Stimulated activated CD4-positive, alpha-beta T cell treated with anti-CD3 and anti-CD28 coated beads, Interleukin-4, amount 100 ng/mL, for 48 hours (primary cell): ENCODE results near the gene JMJD8.

Experiments
- DNase-seq, 2 donors: peaks; one replicate each; pipeline ENCODE4 v3.0.0-alpha.2; 2020; ENCODE audit warnings: low read depth in 2 of 2

JMJD8 gene

DNA sequence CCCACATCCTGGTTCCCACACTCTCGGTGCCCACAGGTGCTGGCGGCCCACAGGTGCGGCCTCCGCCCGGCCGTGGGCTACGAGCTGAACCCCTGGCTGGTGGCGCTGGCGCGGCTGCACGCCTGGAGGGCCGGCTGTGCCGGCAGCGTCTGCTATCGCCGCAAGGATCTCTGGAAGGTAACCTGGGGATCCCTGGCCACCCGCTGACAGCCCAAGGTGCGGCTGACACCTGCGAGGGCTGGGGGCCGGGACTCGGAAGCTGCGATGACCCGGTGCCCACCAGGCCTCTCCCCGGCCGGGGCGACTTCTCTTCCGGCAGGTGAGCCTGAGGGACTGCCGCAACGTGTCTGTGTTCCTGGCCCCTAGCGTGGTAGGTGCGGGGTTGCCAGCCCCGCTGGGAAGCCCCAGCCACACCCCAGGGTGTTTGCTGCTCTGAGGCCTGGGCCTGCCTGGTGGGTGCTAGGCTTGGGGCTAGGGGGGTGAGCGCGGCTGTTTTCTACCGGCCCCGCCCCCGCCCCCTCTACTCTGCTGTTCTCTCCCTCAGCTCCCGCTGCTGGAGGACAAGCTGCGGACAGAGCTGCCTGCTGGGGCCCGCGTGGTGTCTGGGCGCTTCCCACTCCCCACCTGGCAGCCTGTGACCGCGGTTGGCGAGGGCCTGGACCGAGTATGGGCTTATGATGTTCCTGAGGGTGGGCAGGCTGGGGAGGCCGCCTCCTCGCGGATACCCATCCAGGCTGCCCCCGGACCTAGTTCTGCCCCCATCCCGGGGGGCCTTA, 37.8 kb upstream of the JMJD8 start:
- DNase-seq = no peak

DNA sequence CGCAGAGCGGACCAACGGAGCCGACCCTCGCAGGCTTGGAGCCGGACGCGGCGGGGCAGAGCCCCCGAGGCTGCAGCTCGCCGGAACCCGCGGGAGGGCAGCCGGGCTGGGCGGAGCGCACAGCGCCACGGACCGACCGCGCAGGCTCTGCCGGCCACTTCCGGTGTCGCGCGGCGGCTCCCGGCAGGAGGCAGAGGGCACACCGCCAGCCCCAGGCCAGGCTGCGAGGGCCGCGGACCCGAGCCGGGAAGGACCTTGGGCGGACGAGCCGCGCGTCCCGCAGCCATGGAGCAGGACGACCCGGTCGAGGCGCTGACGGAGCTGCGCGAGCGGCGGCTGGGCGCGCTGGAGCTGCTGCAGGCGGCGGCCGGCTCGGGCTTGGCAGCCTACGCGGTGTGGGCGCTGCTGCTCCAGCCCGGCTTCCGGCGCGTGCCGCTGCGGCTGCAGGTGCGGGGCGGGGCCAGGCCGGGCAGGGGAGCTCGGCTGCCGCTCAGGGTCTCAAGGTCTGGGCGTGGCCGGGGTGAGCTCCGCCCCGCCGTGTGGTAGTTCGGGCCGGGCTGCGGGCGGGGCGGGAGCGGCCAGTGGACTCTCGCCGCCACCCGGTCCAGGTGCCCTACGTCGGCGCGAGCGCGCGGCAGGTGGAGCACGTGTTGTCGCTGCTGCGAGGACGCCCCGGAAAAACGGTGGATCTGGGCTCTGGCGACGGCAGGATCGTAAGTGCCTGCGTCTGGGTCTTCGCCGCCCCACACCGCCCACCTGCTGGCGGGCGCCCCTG, 37.0 kb upstream of the JMJD8 start, which contains the start of gene ANTKMT:
Gene ANTKMT (plus strand): TSS at position 157 of the 775 bp plus-strand sequence. CDS start 129 bp downstream, at position 286.
- peak; percentile 66 to 78 for DNase-seq

DNA sequence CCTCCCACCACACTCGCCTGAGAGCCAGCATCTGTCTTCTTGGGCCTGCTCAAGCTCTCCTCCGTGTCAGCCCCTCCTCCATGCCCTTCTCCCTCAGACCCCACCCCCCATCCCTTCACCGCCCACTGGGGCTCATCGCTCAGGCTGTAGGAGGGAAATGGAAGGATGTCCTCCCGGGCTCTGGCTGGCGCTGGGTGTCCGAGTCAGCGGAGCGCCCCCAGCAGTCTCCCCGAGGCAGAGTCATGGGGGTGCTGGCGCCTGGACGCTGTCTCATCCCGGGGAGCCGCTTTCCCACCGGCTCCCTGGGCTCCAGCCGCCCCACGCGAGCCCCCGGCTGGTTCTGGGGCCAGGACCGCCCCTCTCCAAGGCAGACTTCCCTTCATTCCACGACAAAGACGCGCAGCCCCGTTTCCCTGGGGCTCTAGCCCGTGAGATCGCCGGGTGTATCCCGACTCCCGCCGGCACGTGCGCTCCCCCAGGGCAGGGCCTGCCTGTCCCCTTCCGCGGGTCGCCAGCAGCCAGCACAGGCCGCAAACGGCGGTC, 36.4 kb upstream of the JMJD8 start:
- DNase-seq = no peak

DNA sequence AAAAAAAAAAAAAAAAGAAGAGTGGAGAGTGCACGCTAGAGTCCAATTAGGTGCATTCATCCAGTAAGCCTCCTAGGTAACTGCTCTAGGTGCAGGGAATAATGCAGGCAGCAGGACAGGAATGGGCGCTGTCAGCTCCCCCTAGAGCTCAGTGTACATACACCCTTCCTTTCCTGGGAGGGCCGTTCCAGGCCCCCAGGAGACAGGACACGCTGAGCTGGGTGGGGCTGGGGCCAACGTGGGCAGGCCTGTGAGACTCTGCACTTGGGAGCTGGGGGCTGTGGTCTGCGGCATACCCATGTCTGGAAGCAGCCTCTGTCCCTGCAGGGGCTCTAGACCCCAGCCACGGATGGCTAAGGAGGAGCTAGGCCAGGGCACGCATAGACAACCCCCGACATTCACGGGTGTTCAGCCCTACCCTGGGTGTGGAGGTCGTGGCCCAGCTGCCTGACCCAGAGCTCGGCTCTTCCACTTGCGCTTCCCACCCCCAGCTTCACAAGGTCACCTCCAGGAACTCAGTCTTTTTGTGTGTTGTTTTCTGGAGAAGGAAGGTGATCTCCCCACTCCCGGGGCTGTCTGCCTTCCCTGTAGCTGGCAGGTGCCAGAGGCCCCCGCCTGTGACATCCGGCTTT, 35.8 kb upstream of the JMJD8 start:
- DNase-seq = no peak

DNA sequence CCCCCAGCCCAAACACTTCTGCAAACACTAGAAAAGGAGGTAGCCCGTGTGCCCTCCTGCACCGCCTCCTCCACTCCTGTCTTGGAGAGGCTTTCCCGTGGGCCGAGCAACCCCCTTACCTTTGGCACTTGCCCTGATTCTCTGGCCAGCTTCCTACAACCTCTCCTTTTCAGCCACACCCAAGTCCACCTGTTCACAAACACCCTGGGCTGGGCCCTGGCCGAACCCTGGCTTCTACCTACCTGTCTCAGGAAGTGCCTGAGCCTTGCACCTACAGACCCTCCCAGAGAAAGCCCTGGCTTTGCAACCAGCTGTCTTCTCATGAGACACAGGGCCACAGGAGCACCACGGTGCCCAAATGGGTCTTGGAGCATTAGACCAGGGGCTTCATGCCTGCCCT, 34.8 kb upstream of the JMJD8 start:
- DNase-seq = no peak

DNA sequence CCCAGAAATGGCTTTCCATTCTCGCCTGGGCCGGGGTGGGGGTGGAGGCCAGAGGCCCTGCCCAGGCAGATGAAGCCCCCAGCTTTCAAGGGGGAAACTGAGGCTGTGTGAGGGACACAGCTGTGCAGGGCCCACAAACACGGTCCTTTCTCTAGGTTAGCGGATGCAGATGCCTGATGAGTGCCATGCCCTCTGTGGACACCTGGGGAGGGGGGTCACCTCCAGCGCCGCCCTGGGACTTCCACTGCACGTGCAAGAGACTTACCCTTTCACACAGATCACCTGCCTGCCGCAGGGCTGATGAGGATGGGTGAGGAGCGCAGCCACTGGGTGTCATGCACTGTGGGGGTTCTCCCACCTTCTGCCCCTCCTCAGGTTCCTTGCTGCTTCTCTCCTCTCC, 34.3 kb upstream of the JMJD8 start:
- no peak for DNase-seq

DNA sequence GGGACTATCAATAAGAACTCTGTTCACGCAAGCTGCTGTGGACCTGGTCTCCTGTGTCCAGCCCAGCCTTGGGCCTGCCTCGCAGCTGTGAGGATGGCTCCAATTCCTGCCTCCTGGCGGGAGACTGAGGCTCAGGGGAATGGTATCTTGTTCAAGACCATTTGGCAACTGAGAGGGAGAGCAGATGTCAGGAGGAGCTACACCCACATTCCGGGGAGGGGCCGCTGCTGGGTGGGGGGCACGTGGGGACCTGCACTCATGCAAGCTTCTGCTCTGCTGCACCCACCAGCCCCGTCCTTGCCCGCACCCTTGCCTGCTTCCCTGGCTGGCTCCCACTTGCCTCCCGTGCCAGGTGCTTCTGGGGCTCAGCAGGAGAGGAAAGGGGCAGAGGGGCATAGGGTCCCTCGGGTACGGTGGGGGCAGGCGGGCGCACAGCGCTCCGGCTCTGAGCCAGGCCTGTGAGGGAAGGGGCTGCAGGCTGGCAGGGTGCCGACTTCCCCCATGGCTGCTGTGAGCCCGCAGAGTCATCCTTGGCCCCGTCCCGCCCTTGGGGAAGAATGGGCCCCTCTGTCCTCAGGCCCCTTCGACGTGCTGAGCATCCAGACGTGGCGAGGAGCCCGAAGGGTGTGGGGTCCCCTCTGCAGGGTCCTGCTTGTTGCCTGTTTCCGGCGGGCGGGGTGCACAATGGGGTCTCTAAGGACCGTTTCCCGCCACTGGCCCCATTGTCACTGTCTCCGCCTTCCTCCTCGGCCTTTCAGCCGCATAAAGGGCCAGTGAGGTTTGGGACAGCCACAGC, 33.5 kb upstream of the JMJD8 start:
- DNase-seq = no peak

DNA sequence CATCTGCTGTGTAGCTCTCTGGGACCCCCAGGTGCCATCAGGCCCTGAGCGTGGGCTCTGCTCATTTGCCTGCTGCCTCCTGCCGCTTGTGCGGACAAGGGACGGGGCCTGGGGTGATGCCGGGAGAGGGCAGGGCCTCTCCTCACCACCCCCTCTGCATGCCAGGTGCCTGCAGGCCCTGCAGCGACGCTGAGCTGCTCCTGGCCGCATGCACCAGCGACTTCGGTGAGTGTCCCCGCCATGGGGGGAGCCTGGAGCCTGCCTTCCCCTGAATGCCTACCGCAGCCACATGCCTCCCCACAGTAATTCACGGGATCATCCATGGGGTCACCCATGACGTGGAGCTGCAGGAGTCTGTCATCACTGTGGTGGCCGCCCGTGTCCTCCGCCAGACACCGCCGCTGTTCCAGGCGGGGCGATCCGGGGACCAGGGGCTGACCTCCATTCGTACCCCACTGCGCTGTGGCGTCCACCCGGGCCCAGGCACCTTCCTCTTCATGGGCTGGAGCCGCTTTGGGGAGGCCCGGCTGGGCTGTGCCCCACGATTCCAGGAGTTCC, 32.7 kb upstream of the JMJD8 start:
- DNase-seq = no peak

DNA sequence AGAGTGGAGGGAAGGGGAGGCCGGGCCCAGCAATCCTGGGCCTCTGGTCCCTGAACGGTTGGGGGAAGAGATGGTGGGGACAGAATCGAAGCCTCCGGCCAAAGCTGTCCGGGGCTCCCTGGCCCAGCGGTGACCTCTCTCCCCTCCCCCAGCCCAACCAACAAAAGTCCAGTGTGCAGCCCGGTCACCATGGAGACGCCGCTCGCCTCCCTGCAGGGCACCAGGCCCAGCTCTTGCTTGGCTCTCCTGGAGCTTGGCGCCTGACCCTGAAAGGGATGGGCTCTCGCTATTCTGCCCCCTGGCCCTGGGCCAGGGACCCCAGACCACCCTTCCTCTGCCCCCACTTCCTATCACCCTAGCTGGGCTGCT, 32.0 kb upstream of the JMJD8 start:
- DNase-seq = no peak

DNA sequence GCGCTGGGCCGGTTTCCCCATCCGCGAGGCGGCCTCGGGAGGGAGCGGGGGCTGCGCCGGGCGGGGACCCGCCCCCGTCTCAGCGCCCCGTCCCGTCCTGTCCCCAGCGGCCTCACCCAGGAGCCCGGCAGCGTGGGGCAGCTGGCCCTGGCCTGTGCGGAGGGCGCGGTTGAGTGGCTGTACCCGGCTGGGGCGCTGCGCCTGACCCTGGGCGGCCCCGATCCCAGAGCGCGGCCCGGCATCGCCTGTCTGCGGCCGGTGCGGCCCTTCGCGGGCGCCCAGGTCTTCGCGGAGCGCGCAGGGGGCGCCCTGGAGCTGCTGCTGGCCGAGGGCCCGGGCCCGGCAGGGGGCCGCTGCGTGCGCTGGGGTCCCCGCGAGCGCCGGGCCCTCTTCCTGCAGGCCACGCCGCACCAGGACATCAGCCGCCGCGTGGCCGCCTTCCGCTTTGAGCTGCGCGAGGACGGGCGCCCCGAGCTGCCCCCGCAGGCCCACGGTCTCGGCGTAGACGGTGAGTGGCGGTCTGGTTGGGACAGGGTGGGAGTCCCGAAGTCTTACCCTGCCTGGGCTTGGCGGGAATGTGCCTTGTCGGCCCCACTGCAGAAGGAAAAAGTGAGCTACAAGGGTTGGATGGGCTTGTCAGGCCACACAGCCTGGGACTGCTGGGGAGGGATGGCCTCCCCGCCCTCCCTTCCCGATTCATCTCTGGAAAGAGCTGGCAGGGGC, 31.5 kb upstream of the JMJD8 start:
- no peak for DNase-seq

DNA sequence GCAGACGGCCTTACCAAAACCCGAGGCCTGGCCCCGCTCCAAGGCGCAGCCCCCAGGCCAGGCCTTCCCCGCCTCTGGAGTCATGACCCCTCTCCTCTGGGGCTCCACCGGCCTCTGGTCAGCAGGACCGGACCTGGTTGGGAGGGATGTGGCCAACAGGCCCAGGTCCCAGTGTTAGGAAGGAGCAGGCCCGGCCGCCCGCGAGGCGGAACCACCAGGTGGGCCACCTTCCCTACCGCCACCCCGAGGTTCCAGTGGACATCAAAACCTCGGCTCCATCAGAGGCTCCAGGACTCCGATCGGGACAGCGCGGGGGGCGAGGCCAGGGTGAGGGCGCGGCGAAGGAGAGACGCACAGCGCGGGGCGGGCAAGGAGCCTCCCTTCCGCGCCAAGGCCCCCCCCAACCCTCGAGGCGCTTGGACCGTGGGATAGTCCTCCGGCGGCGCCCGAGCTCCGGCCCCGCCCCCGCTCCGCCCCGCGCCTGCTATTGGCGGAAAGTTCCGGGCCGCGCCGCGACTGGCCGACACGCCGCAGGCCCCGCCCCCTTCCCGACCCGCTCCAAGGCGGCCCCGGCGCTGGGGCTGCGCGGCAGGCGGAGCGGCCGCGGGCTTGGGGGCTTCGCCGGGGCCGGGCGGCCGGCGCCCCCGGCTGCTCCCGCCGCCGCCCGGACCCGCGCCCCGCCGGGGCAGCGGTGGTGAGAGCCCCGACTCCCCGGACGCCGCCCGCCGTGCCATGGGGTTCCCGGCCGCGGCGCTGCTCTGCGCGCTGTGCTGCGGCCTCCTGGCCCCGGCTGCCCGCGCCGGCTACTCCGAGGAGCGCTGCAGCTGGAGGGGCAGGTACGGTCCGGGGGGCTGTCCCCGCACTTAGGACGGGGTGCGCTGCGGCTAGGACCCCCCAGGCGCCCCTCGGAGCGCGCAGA, 30.7 kb upstream of the JMJD8 start, which contains the start of gene METRN:
Gene METRN (plus strand): TSS at position 561 of the 919 bp plus-strand sequence. CDS start 172 bp downstream, at position 733.
- DNase-seq = peak; percentile 91 to 92

DNA sequence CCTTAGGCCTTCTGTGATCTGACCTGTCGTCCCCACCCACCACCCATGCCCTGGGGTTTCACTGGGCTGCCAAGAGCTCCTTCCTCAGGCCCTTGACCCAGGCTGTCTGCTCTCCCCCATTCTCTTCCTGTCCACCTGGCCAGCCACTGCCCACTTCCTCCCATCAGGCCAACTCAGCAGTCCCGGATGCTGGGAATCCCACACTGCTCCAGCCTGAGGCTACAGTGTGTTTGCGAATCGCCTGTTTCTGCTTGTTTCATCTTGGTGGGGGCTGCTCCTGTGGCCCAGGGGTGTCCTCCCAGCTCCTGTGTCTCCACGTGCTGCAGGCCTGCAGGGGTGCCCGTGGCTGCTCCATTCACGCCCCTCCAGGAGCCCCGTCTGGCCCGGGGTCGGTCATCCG, 29.9 kb upstream of the JMJD8 start:
- DNase-seq = no peak

DNA sequence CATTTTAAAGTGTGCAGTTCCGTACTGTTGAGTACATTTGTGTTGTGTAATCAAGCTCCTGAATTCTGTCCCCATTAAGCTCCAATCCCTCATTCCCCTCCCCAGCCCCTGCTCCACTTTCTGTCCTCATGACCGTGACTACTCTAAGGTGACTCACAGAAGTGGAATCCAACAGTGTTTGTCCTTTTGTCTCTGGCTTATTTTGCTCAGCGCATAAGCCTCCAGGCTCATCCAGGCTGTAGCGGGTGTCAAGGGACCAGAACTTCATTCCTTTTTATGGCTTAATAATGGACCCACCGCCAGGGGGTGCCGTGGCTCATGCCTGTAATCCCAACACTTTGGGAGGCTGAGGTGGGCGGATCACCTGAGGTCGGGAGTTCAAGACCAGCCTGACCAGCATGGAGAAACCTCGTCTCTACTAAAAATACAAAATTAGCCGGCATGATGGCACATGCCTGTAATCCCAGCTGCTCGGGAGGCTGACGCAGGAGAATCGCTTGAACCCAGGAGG, 28.7 kb upstream of the JMJD8 start:
- peak; percentile 59 to 68 for DNase-seq

DNA sequence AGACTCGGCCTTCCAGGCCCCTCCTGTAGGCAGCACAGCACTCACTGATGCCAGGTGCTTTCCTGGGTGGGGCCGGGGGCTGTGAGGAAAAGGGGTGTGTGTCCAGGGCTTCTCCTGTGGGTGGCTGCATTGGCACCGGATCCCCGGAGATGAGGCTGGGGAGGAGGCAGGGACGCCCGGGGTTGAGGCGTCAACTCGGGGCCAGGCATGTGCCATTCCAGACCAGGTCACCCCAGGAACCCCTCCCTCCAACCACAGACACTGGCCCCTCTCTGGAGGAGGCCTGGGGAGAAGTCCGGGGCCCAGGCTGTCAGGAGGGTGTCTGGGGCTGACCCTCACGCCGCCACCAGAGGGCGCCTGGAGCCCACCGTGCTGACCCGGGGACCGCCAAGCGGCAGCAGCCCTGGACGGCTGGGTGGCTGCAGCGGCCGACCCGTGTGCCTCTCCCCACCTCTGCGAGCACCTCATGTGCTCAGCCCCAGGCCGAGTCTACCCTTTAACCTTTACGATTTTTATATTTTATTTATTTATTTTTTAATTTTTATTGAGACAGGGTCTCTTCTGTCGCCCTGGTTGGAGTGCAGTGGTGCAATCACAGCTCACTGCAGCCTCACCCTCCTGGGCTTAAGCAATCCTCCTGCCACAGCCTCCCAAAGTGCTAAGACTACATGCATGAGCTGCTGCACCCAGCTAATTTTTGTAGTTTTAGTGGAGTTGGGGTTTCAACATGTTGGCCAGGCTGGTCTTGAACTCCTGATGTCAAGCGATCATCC, 27.6 kb upstream of the JMJD8 start:
- DNase-seq = peak; percentile 71 to 73

DNA sequence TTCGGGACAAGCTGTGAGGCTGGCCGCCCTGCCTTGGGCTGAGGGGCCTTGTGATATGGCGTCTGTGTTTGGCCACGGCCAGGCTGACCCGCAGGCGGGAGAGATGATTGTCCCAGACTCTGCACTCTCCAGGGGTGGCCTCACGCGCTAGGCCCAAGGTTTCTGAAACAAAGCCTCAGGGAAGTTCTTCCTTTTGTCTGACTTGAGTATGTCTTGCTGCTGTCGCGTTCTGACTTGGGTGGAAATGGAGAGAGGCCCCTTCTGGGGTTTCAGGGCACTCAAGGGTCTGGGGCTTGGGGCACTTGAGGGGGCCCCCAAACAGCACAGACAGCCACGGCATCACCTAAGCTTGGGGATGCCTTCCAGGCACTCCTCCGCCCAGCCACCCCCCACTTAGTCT, 26.9 kb upstream of the JMJD8 start:
- DNase-seq = no peak

DNA sequence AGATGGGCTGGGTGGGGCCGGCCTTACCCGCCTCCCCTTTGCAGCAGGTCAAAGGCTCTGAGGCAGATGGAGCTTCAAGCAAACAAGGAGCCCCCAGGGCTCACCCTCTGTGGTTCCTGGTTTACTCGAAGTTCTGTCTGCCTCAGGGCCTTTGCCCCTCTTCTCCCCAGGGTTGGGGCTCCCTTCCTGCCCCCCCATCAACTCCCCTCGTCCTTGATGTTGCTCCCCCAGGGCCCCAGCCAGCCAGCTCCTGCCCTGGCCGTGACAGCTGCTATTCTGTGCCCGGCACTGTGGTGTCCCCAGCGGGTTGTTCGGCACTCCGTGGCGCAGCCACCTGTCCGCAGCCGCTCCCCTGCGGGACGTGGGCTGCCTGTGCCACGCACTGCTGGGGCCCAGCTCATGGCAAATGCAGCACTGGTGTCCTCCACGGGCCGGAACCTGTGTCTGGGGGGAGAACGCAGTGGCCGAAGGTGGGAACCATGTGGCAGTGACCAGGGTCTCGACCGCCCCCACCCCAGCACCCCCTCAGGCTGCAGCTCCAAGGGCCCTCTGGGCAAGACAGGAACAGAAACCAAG, 26.5 kb upstream of the JMJD8 start:
- no peak for DNase-seq

DNA sequence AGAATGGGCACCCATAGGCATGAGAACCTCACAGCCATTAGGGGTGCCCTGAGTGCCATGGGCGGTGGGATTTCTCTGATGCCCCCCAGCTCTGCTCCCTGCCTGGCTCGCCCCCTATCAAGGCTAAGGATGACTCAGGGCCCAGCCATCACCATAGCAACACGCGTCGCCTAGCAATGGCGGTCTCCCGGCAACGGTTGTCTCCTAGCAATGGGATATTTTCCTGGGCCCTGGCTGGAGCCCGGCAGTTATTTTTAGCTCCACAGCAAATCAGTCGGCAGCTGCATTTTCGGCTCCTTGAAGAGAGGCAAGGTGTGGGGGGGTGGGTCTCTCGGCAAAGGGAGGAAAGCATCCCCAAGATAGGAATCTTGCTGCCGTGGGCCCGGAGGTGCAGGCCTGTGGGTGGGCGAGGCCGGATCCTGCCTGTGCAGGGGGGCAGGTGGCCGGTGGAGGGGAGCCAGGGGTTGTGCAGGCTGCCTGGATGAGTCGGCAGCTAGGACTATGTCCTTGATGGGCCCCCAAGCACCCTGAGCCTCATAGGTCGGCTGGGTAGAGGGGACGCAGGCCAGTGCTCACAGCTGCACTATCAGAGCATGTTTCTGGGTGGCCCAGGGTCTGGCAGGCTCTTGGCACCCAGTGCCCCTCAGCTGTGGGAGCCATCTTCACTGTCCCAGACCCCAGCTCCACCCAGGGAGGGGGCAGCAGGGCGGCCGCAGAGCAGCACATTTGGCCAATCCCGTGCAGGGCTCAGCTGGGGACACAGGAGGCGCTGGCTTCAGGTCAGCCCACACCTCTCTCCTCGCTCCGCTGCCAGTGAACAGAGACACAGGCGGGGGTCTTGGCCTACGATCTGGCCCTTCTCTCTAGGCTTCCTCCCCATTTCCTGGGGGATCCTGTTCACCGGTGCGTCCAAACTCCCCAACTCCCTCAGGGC, 25.7 kb upstream of the JMJD8 start:
- DNase-seq = no peak
